Measurements from ENCODE around the gene TAGAP.
"Not testable (repeated sequence)": the region's sequence is repeated elsewhere in the genome, so short reads cannot be mapped to it uniquely, and the experiment has no call there.

Gene TAGAP

GRCh38 chr6:159045801-159046200 lies 1.0 kb upstream of the TAGAP start:
- no peak for DNase-seq (ENCODE audit: low spot score)
- no peak for FAIRE-seq

- no peak for FAIRE-seq
- DNase-seq (ENCODE audit: low spot score): no peak
Observed at GRCh38 chr6:159043947-159044346, 844 bp downstream of the TAGAP start.

DNA sequence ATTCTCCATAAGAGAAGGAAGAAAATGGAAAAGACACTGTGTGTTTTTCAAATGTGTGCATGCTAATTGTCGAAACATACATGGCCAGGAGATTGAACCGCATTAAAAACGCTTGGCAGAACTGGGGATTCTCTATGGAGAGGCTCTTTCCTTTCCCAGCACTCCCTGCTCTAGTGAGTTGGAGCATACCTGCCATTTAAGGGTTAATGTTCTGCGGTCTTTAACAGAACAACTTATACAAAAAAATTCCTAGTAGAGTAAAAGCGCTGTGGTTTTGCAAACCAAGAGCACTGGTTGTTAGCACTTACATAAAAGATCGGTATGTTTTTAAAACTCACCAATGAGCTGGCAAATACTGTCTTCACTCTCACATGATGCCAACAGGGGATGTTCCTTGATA lies 1.5 kb downstream of the TAGAP start:
- DNase-seq (ENCODE audit: low spot score) (no peak), FAIRE-seq (no peak)

DNA sequence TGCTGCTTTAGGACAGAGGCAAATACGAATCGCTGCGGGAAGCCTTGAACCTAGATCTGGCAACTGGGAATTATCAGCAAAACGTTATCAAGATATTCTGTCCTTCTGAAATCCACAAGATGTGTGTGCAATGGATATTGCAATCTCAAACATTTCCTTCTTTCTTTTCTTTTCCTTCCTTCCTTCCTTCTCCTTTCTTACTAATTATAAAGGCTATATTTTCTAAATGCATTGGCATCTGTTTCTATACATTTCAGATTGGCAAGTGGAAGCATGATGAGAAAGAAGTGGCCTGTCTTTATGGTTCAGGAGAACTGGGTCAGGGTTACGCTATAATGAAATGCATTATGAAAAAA lies 2.0 kb downstream of the TAGAP start:
- no peak for DNase-seq (ENCODE audit: low spot score)
- no peak for FAIRE-seq

GRCh38 chr6:159042003-159042825 lies 2.6 kb downstream of the TAGAP start:
- peak; percentile 43 for DNase-seq (ENCODE audit: low spot score)
- no peak for FAIRE-seq

GRCh38 chr6:159041181-159041580 lies 3.6 kb downstream of the TAGAP start:
- DNase-seq (ENCODE audit: low spot score) (no peak), FAIRE-seq (no peak)

- FAIRE-seq: no peak
- no peak for DNase-seq (ENCODE audit: low spot score)
Observed at GRCh38 chr6:159039885-159040258, 4.9 kb downstream of the TAGAP start.

DNA sequence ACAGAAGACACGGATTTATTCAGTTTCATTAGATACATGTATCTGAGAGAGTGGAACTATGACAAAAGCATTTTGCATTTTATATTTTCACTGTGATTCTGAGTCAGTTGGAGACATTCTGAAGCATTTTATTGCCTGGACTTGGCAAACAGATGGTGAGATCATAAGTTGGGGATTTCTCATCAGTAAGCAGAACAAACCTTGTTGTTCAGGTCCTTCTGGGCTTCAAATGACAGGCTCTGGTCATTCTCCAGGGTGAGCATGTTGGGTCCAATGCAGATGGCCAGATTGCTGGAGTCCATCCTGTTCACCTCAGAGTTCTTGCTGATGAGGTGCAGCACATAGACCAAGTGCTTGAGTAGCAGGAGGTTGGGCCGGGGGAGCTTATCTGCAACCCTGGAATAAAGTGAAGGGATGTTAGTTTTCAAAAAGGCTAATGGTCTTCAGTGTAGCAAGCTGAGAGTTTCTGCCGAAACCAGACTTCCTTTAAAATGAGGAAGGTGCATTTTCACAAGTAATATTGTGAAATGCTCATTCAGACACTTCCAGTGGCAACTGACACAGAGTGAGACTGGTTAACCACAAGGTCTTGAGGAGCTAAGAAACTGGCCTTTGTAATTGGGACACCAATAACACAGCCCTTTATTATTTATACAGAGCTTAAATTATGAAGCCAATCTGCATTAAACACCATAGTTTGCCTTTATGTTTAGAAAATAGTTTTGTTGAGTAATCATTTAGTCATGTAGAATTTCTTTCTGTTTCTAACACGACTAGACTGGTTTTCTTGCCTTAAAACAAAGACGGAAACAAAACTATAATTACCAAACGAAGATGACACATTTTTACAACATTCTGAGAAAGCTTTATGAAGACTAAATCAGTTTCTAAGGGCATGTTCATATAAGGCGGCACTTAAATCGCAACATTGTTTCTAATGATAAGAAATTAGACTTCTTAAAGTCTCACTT lies 5.6 kb downstream of the TAGAP start:
- DNase-seq (ENCODE audit: low spot score): no peak
- FAIRE-seq: no peak

- not testable (repeated sequence) for FAIRE-seq; DNase-seq (ENCODE audit: low spot score)
Observed at GRCh38 chr6:159038318-159038717, 6.5 kb downstream of the TAGAP start.

DNA sequence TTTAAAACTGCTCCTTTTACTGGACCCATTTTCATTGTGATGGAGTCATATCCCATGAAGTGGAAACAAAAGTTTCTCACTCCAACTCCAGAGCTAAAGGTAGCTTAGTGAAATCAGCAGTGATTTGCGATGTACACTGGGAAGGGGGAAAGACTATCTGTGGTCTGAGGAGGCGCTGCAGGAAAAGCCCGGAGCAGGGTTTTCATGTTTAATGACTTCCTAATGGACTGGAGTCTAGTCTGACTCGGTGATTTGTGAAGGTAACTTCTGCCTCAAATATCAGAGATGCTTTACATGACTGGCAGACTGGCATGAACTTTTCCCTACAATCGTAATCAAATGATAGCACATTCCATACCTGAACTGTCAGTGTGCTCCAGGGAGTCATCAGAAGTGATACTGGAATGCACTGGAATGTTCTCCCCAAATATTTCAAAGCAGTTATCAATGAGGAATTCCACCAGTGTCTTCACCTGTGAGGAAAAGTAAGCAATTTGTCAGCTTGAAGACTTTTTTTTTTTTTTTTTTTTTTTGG lies 7.0 kb downstream of the TAGAP start:
- no peak for FAIRE-seq
- DNase-seq (ENCODE audit: low spot score): no peak

DNA sequence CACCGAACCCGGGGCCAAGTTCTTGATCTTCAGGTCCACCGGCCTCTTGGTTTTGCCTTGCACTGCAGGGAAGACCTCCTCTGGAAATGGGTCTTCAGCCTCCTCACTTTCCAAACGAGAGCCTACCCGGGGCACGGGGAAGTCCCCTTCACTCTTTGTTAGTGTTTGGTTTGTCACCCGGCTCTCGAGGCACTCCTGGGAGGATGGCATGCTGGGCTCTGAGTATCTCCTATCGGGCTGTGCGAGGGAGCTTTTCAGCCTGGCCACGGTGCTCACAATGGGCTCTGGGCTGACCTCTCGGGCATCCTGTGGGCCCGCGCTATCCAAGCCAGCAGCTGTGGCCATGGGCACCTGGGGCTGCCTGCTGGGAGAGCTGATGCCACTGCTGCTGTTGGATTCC lies 8.1 kb downstream of the TAGAP start:
- DNase-seq (ENCODE audit: low spot score) (no peak), FAIRE-seq (no peak)

DNA sequence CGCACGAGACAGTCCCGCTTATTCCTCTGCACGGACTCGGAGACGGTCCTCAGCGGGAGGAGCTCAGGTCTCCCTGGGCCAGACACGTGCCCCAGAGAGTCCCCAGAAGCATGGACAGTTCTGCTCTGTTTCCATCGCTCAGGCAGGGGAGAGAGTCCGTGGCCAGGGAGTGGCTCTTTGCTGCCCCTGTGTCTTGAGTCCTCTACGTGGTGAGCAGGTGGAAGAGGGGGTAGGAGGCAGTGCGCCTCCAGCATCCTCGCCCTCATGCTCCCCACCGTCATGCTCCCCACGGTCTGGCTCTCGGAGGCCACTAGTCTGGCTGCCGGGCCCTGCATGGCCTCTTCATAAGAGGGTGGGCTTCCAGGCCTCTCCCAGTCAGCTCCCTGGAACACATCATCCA lies 8.9 kb downstream of the TAGAP start:
- DNase-seq (ENCODE audit: low spot score) (no peak), FAIRE-seq (no peak)

DNA sequence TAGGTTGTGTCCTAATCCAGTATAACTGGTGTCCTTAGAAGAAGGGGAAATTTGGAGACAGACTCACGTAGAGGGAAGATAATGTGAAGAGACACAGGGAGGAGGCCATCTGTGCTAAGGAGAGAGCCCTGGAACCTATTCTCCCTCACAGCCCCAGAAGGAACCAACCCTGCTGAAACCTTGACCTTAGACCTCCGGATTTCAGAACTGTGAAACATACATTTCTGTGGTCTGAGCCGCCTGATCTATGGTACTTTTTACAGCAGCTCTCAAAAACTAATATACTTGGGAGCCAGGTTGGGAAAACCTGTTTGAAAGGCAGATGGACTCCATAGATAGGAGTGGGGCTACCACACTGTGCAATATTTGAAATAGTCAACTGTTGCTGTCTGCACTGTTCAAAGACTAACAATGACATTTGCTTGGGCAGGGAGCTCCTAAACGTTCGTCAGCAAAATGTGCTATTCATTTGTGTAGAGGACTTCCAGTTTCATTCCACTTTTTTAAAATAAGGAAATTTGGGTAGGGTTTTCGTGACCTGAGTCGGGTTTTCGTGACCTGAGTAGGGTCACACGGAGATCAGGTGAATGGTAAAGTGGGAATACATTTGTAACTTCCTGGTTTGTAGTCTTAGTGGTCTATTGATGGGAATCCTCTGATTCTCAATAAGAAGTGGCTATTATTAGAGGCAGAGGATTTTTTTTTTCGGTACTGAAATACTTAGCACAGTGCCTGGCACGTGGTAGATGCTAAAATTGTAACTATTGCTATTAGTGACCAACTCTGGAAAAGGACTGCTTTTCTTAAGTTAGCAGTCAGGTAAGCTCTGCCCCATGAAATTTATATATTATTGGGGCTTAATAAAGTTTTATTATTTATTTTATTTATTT lies 11.4 kb downstream of the TAGAP start:
- FAIRE-seq (no peak), DNase-seq (ENCODE audit: low spot score) (no peak)

GRCh38 chr6:159031846-159032245 lies 12.9 kb downstream of the TAGAP start:
- DNase-seq (ENCODE audit: low spot score) (no peak), FAIRE-seq (no peak)

GRCh38 chr6:159030168-159030567 lies 14.6 kb downstream of the TAGAP start:
- DNase-seq (ENCODE audit: low spot score): no peak
- no peak for FAIRE-seq

- FAIRE-seq; DNase-seq (ENCODE audit: low spot score): not testable (repeated sequence)
Observed at GRCh38 chr6:159025224-159025623, 19.6 kb downstream of the TAGAP start.

DNA sequence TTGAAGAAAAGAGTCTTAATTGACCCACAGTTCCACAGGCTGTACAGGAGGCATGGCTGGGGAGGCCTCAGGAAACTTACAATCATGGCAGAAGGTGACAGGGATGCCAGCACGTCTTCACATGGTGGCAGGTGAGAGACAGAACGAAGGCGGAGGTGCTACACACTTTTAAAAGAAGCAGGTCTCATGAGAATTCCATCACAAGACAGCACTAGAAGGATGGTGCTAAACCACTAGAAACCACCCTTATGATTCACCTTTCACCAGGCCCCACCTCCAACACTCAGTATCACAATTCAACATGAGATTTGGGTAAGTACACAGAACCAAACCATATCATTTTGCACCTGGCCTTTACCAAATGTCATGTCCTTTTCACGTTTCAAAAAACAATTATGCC lies 20.9 kb downstream of the TAGAP start:
- FAIRE-seq (no peak), DNase-seq (ENCODE audit: low spot score) (no peak)

DNA sequence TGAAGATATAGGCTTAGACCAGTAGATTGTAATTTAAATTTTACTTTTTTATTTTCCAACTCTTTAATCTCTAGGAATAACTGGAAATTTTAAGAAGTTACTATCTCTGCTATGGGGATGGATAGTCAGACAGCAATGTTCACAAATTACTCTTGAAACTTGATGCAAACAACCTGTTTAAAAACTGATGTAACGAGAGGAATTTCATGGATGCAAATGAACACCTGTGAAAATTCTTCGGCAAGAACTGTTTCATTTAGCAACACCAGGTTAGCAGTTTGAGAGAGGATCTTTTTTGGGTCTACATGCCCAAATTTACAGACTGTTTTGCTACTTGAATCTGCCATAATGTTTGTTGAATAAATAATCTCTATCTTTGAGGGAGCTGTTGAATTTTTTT lies 24.8 kb downstream of the TAGAP start:
- DNase-seq (ENCODE audit: low spot score): no peak
- no peak for FAIRE-seq

GRCh38 chr6:159017757-159018559 lies 26.8 kb downstream of the TAGAP start:
- DNase-seq (ENCODE audit: low spot score): no peak
- no peak for FAIRE-seq

- FAIRE-seq (no peak), DNase-seq (ENCODE audit: low spot score) (no peak)
Observed at GRCh38 chr6:159014406-159014805, 30.4 kb downstream of the TAGAP start.
